HG03060 (cell line): ENCODE results near the gene RASSF1.
A peak's percentile ranks its signal among the peaks of the same experiment; 100 is the strongest.

ENCODE experiments used
- ATAC-seq: cut with Tn5 transposase; IDR thresholded peaks from one replicate; pipeline ENCODE4 v1.9.1; 2021; ENCODE audit warnings: low read depth, moderate number of reproducible peaks; ENCODE audit not compliant: unreplicated experiment

RASSF1 gene

DNA sequence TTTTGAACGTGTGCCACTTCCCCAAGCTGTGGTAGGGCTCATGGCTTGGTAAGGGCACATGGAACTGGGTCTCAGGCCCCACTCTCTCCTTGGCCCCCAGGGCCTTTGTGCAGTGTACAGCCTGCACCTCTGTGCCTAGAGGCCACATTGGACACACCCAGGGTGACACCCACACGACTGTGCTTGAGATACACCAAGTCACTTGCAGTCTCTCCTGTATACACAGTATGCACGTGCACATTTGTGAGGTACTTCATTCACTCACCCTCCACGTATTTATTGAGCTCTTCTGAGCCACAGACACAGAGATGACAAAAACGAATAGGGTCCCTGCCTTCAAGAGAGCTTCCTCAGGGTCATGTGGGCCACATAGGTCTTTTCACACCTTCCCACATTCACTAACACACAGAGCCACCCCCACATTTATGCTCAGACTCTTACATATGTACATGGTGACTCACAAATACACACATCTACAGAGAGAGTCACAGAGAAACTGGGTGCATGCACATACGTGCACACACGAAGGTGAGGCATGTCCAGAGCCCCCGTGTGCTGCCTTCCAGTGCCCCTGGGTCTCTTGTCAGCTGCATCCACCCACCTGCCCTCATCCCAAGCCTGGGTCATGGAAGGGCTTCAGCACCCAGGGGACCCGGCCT lies 28.5 kb upstream of the RASSF1 start:
- ATAC-seq: no peak

DNA sequence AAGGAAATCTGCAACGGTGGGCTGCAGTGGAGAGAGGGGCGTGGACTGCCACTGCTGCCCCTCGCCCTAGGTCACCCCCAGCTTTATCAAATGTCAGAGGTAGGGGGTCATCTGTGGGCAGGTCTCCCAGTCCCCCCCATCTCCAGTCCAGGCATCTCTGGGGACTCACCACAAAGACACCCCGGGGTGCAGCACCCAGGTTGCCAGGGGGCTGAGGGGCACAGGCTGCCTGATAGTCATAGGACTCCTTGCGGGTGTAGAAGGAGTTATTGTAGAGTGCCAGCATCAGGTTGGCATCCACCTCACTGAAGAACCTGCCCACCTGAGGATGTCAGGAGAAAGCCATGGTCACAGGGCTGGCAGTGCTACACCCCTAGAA lies 25.2 kb upstream of the RASSF1 start:
- ATAC-seq: no peak

DNA sequence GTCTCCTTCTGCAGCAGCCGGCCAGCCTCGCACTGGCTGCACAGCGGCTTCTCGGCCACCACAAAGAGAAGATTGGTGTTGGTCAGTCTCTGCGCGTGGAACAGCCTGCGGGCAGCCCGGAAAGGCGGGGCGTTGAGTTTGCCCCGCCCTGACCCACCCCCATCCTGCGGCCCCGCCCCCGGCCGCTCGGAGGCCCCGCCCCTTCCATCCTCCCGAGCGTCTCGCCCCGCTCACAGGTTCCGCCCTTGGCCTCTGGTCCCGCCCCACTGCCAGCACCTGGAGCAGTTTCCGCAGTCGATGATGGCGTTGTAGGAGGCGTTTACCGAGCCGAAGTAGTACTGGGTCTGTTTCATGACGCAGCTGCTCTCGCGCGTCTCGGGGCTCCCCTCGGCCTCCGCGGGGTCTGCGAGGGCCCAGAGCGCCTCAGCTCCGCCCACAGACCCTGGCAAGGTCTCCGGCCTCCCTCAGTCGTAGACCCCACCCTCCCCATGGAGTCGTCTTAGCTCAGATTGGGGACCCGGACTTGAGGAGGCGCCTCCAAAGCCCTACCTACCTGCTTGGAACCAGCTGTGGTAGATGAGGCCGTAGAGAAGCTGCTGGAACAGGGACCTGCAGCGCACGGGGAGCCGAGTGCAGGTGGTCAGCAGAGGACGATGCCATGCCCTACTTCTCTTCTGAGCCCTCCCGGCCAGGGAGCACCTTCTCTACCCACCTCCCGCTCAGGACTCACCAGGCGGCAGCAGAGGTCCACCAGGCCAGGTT lies 24.6 kb upstream of the RASSF1 start:
- peak; percentile 74 for ATAC-seq

DNA sequence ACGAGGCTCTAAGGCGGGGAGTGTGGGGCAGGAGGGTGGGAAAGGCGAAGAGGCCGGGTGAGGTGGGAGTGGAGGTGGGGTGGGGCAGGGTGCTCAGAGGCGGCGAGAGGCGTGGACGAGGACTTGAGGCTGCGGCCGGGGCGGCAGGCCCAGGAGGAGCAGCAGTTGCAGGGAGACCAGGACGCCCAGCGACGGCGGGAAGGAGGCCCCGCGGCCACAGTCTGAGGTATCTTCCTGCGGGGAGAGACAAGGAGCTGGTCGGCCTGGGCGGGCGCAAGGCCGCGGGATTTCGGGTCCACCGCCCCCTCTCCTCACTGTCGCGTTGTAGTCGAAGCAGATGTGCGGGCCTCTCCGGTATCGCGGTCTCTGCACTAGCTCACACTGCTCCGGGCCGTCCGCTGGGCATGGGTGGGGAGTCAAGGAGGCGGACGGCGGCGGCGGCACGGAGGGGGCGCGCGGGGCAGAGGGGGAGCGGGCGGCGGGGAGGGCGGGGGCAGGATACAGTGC lies 24.0 kb upstream of the RASSF1 start:
- no peak for ATAC-seq

DNA sequence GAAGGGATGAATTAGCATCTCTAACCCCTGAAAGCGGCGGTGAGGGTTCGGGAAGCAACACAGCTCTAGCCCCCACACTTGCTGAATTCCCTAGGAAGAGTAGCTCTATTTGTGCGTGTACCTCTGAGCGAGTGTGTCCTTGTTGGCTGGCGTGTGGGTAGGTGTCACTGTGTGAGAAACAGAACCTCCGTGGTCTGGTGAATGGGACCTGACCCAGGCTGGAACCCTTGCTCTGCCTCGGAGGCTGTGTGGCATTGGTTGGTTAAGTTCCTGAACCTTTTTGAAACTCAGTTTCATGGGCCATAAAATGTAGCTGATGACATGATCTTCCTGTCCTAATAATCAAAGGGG lies 19.1 kb upstream of the RASSF1 start:
- ATAC-seq: no peak

DNA sequence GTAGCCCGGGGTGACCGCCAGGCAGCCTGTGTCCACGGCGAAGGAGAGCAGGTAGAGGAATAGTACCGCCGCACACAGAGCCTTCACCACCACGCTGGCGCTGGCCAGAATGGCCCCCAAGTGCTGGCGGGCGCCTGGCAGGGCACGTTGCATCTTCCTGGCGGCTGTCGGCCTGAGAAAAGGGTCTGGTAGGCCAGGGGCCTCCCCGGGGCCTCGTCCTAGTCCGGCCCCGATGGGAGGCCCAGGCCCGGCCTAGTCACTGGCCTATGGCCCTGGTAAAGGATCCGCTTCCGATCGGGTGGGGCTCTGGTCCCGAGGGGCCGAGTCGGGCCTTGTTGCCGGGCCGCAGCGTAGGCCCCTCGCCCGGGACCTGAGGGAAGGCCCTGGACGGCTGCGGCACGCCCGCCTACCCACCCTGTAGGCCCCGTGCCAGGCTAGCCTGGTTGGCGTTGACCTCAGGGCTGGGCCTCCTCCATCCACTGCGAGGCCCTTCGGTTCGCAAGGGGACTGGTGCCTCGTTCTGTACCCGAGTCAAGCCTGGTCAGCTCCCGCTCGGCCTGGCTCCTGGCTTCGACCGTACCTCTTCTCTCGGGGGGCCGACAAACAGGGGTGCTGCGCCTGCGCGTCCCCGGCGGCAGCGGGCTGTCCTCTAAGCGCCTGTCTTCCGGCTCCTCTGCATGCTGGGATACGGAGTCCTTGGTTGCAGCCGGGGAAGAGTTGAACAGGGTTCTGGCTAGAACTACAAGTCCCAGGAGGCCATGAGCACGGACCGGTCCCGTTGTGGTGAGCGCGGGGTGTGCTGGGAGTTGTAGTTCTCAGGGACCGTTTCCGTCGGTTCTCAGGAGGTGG lies 18.5 kb upstream of the RASSF1 start, which contains the start of gene TMEM115:
Gene TMEM115 (minus strand): TSS at position 611 of the 849 bp plus-strand sequence. CDS start 458 bp downstream, at position 153.
- ATAC-seq: peak; percentile 95

DNA sequence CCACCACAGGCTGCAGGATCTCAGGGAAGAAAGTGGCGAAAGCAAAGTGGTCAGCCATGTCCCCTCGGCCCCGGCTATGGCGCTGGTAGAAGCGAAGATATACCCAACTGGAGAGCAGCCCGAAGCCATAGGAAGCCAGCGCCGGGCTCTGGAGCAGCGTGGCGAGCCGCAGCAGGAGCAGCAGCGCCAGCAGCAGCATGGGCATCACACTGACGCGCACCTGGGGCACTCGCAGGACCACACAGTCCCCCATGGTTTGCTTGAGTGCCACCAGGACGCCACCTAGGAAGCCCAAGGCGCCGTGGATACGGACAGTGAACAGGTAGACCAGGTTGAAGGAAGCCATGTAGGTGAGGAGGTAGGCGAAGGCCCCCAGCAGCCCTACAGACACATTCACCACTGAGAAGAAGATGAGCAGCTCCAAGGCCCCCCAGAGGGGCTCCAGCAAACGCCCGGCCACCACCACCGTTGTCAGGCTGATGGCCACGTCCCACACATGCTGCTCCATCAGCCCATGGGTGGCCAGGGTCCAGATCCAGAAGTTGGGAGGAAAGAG lies 17.8 kb upstream of the RASSF1 start:
- ATAC-seq: no peak

DNA sequence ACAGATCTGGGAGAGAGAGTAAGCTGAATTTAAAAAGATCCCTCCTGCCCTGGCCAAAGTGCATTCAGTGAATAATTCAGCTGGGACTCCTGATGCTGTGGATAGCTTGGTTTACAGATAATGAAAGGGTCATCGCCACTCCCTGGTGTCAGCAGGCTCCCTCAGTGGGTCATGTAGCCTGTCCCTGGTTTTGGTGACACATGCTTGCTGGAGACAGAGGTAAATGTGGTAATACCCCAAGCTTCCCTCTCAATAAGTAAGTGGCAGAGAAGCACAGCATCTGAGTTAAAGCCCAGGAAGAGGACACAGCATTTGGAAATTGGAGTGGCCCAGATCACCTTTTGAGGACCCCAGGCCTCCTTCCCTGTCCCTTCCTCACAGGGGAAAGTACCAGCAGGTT lies 16.8 kb upstream of the RASSF1 start:
- no peak for ATAC-seq

DNA sequence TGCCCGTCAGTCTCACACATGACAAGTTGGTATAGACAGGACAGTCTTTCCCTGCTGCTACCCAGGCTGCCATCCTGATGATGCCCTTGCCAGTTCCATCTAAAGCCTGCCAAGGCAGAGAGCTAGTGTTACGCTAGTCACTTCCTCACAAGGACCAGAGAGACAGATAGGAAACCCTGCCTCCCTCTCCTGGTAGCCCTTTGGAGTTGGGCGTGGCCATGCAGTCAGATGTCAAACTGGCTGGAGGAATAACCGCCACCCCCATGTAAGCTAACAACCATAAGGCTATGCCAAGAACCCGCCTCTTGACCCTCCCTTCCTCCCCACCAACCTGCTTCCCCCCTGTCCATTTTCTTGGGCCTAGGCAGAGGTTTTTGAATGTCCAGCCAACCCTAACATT lies 15.9 kb upstream of the RASSF1 start:
- no peak for ATAC-seq

DNA sequence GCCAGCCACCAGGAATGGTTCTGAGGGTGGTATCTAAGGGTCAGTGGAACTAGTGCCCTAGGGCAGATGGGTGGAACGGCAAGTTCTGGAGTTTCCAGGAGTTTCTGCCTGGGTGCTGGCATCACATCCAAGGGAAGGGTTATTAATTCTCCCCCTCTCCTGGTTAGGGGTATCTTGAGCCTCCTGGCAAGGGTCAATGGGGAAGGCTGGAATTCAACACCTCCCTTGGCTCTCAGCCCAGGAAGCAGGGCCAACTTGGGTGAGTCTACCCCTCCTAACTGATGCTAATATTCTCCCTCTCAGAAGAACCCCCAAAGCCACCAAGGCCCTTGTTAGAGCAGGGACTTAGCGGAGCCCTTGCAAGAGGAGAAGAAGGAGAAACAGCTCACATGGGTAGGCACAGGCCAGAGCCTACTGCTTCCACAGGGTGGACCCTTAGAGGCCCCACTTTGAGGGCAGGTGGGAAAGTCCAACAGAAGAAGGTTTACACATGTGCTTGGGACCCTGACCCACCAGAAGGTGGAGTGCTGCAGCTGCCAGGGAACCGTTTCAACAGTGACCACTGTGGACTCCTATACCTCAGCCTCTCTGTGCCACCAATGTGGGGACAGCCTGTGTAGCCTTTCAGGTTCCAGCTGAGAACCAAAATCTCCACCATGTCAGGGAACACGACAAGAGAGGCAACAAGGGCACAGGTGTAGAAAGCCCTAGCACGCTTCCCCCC lies 15.4 kb upstream of the RASSF1 start:
- no peak for ATAC-seq

DNA sequence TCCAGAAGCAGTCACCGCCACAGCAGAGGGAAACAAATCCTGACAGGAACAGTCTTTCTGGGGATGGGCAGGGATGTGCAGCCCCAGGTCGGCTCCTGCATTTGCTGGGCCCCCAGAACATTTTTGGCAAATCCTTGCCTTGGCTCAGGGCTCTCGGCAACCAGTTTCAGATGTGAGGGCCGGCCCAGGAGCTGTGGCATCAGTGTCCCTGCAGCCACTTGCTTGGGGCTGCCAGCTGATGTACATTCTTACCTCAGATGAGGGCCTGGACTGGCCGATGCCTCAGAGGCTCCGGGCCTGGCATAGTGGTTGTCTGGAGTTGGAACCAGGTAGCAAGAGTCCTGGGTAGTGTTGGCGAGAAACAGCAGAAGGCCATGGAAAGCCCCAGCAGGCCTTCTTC lies 14.2 kb upstream of the RASSF1 start:
- ATAC-seq: no peak

DNA sequence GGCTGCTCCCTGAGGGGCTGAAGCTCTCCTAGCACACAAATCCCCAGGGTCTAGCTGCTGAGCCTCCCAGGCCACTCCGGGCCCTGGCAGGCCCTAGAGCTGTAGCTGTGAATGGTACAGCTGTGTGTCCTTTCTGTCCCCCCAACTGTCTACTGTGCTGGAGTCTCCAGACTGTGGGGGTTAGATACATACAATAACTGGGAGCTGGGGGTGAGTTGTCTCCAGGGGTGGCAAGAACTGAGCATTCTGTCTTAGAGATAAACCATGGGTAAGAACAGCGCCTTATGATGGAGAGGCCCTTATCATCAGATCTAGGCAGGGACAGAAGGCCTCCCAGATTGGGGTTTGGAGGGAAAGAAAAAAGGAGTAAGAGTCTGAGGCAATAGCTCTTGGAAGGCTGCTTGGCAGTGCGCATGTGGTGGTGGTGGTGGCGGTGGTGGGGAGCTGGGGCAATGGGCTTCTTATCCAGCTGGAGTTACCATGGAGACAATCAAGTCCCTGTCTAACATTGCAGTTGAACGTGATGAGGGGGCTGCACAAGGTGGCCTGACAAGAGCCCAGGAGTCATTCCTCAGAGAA lies 13.6 kb upstream of the RASSF1 start:
- ATAC-seq: no peak

DNA sequence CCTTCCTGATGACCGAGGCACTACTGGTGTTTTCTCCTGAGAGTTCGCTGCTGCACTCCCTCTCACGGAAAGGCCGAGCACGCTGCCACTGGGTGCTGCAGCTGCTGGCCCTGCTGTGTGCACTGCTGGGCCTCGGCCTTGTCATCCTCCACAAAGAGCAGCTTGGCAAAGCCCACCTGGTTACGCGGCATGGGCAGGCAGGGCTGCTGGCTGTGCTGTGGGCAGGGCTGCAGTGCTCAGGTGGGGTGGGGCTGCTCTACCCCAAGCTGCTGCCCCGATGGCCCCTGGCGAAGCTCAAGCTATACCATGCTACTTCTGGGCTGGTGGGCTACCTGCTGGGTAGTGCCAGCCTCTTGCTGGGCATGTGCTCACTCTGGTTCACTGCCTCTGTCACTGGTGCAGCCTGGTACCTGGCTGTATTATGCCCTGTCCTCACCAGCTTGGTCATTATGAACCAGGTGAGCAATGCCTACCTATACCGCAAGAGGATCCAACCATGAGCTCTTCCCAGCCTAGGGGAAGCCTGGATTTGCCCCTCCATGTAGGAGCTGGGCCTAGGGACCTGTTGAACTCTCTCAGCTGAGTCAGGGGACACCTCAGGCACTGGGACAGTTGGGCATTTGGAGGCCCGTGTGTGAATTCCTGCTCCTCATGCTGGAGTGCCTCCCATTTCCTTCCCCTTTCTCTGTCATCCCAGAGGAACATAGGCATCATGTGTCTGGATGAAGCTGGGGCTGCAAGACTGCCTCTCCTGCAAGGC lies 12.8 kb upstream of the RASSF1 start:
- no peak for ATAC-seq

DNA sequence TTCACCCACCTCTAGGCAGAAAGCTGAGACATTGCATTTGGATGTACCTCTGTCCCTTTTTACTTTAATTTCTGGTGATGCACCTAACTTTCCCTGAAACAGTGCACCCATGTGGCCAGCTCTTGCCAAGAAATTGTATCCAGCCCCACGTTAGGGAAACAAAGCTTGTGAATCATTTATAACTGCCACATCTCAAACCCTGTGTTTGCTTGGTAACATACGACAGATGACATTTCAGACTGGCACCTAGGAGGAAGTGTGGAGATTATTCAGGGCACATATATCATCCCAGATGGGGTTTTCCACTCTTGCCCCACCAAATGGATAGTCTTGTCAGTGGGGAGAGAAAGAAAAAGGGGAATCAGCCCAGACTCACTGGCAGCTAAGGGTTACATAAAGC lies 12.1 kb upstream of the RASSF1 start:
- ATAC-seq: no peak

DNA sequence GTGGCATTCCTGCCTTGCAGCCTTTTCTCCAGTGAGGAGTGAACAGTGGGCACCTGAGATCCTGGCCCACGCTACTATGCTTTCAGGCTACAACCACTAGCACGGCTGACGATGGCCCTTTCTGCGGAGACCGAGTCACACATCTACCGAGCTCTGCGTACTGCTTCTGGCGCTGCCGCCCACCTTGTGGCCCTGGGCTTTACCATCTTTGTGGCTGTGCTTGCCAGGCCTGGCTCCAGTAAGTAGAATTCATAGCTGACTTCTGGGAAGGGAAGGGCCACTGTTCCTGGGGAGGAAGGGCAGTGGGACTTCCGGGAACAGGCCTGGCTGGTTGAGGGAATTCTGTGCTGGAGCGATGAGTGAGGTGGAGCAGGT lies 10.7 kb upstream of the RASSF1 start:
- ATAC-seq: no peak

DNA sequence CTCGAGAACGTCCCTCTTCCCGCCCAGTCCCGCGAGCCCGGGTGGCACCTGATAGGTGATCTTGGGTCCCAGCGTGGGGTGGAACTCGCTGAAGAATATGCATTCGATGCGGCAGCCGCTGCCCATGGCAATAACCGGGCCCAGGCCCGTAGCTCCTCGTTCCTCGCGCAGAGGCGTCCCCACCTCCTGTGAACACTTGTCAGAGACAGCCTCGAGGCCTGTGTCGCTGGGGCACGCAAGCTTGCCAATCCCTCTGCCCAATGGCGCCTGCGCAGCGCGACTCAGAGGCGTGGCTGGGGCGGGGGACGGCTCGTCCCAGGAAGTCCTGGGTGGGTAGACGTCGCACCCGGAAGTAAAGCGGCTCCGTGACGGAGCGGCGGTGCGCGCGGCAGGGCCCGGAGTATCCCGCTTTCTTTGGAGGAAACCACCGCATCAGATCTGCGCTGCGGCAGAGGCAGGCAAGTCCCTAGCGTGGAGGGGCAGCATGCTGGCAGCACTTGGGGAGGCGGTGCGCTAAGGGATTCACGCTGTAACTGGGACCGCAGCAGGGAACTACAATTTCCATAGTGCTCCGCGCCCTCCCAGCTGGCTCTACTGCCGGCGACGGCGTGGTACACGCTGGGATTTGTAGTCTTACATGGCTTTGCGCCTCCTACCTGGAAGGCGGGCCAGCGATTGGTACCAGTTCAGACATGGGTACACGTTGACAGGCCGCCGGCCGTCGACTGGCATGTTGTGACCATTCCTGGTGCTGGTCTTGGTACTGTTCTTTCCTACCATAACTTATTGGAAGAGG lies 10.1 kb upstream of the RASSF1 start, which contains the start of the genes CYB561D2 and NPRL2:
Gene CYB561D2 (plus strand): TSS at position 336 of the 796 bp plus-strand sequence. CDS start 572 bp downstream, outside the sequence.
Gene NPRL2 (minus strand): TSS at position 249 of the 796 bp plus-strand sequence. CDS start 123 bp downstream, at position 126.
- ATAC-seq: peak; percentile 79

DNA sequence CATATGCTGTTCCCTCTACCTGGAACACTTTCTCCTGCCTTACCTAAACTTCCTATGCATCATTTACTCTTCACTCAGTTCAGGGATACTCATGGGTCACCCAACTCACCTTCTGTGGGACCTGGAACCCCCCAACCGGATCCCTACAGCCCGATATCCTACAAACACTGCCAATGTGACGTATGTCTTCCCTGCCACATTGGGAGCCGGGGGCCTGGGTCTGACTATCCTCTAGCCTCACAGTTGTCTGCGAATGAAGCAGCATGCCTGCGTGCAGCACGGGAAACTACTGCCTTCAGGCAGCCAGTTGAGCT lies 9.5 kb upstream of the RASSF1 start:
- ATAC-seq: no peak

DNA sequence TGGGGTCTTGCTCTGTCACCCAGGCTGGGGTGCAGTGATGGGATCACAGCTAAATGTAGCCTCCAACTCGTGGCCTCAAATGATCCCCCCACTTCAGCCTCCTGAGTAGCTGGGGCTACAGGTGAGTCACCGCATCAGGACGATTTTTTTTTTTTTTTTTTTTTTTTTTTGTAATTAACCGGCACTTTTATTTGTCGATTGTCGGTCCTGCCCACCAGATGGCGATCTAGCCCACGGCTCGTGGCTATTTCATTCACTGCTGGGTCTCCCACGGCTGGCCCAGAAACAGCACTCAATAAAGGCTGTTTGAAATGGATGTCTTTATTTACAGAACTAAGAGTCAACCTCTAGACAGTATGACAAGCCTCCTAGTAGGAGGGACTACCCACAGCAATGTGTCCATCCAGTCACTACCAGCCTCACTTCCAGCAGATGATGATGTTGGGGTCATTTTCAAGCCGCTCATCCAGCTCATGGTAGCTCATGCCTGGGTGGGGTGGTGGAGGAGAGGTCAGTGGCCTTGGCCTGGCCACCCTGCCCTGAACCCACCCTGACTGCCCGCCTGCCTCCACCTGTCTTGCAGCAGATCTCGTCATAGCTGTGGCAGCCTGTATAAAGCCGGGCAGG lies 6.7 kb upstream of the RASSF1 start:
- ATAC-seq: no peak
